Activated CD4-positive, alpha-beta T cell treated with anti-CD3 and anti-CD28 coated beads, Interleukin-2, amount 50 U/mL, for 4 hours (primary cell): ENCODE measurements around the gene LACTB.
"Not testable (repeated sequence)": the region's sequence is repeated elsewhere in the genome, so short reads cannot be mapped to it uniquely, and the experiment has no call there.

ENCODE experiments used
- DNase-seq, 2 experiments: peaks; one replicate each; pipeline ENCODE4 v3.0.0-alpha.2; 2020

The LACTB gene

GRCh38 chr15:63090887-63091286, 30.8 kb upstream of the LACTB start:
- no peak for DNase-seq

- no peak for DNase-seq
These were observed 29.8 kb upstream of the LACTB start for GRCh38 chr15:63091679-63092446.

GRCh38 chr15:63093486-63094205, 28.0 kb upstream of the LACTB start:
- peak; percentile 59 to 68 for DNase-seq

DNA sequence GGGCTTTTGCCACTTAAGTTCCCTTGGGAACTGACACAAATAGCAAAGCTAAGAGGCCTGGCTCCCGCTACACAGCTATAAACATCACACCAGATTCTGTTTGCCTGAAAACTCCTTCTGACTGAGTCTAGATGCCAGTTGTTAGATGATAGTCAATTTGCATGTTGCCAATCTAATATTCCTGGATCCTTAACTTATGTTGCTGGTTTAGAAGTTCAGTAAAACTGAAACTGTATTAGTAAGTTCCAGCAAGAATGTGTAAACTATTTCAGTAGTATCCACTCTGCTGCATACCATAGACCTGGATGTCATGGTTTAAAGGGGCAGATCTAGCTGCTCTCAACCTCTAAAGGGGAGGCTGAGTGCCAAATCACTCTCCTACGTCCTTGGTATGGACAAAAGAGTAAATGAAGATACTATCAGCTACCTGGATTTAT, 27.1 kb upstream of the LACTB start:
- DNase-seq: no peak

- DNase-seq: no peak
These were observed 25.5 kb upstream of the LACTB start for GRCh38 chr15:63096178-63096577.

DNA sequence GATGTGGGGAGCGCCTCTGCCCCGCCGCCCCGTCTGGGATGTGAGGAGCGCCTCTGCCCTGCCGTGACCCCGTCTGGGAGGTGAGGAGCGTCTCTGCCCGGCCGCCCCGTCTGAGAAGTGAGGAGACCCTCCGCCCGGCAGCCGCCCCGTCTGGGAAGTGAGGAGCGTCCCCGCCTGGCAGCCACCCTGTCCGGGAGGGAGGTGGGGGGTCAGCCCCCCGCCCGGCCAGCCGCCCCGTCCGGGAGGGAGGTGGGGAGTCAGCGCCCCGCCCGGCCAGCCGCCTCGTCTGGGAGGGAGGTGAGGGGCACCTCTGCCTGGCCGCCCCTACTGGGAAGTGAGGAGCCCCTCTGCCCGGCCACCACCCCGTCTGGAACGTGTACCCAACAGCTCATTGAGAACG, 22.8 kb upstream of the LACTB start:
- DNase-seq: not testable (repeated sequence)

DNA sequence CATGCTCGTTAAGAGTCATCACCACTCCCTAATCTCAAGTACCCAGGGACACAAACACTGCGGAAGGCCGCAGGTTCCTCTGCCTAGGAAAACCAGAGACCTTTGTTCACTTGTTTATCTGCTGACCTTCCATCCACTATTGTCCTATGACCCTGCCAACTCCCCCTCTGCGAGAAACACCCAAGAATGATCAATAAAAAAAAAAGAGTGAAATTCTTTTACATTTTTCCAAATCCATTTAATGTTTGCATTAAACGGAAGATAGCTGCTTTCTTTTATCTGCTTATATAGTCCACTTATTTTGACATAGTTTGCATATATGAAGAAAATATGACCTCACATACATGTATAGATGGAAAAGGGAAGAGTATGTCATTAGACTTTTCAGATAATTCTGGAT, 22.1 kb upstream of the LACTB start:
- not testable (repeated sequence) for DNase-seq

GRCh38 chr15:63103416-63103815, 18.2 kb upstream of the LACTB start:
- DNase-seq: no peak

GRCh38 chr15:63104727-63105126, 16.9 kb upstream of the LACTB start:
- DNase-seq: no peak

- DNase-seq: not testable (repeated sequence)
These were observed 16.3 kb upstream of the LACTB start for GRCh38 chr15:63105354-63105753.

GRCh38 chr15:63107895-63108546, 13.6 kb upstream of the LACTB start:
- DNase-seq: no peak

GRCh38 chr15:63109498-63109897, 12.2 kb upstream of the LACTB start:
- no peak for DNase-seq

DNA sequence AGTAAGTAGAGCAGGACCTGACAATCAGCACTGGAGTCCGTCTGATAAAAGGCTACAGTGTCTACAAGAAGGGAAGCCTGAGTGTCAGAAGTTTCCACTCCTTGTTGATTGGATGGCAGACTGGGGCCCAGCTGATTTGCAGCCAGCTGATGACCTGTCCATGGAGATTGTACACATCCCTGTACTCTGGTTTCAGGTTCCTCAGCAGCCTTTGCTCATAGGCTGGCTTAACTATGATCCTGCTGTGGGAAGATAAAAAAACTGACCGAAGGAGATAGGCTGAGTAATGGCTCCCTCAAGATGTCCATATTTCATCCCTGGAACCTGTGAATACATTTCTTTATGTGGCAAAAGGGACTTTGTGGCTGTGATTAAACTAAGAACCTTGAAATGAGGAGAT, 11.7 kb upstream of the LACTB start:
- DNase-seq: no peak

DNA sequence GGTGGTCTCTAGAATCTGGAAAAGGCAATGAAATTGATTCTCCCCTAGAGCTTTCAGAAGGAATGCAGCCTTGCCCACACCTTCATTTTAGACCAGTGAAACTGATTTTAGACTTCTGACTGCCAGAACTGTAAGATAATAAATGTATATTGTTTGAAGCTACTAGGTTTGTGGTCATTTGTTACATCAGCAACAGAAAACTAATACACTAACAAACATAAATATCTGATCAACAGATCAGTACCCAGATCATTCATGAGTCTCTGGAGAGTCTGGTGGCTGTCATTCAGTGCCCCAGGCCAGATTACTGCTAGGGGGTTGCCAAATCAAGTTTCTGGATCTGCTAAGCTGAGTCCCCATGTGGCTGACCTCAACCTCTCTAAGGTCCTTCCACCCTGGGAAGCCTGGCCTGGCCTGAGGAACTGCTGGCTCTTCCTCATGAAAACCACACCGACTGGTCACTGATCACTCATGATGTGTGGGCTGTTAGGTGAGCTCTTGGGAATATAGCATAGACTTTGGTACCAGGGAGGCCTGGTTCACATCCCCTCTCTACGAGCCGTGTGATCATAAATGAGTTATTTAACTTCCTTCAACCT, 11.1 kb upstream of the LACTB start:
- DNase-seq: no peak

DNA sequence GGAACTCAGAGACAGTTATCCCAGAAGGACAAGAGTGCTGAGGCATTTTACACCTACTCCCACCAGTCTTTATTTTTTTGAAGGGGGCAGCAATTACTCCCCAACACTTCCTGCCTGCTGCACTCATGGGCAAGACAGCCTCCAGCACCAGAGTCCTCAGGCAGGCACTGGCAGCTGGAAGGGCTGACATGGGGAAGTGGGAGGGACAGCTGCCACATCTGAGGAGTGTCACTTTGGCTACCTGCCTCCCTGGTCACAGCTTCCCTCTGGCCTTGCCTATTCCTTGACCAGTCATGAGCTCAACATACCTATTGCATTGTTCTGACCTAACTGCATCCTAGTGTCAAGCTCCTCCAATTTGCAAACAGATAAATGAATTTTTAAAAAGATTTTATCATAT, 10.2 kb upstream of the LACTB start:
- no peak for DNase-seq

DNA sequence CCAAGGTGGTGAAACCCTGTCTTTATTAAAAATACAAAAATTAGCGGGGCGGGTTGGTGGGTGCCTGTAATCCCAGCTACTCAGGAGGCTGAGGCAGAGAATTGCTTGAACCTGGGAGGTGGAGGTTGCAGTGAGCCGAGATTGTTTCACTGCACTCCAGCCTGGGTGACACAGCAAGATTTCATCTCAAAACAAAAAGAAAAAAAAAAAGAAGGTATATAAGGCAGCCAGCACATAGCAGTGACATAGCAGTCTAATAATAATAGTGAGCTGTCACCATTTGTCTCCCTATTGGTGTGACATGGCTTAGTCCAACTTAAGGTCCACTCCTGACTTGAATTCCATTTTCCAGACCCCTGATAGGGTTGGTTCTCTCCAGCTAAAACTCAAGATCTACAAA, 8.8 kb upstream of the LACTB start:
- no peak for DNase-seq

- DNase-seq: no peak
These were observed 7.2 kb upstream of the LACTB start for GRCh38 chr15:63114465-63114864.

GRCh38 chr15:63118854-63119253, 2.8 kb upstream of the LACTB start:
- DNase-seq: no peak

DNA sequence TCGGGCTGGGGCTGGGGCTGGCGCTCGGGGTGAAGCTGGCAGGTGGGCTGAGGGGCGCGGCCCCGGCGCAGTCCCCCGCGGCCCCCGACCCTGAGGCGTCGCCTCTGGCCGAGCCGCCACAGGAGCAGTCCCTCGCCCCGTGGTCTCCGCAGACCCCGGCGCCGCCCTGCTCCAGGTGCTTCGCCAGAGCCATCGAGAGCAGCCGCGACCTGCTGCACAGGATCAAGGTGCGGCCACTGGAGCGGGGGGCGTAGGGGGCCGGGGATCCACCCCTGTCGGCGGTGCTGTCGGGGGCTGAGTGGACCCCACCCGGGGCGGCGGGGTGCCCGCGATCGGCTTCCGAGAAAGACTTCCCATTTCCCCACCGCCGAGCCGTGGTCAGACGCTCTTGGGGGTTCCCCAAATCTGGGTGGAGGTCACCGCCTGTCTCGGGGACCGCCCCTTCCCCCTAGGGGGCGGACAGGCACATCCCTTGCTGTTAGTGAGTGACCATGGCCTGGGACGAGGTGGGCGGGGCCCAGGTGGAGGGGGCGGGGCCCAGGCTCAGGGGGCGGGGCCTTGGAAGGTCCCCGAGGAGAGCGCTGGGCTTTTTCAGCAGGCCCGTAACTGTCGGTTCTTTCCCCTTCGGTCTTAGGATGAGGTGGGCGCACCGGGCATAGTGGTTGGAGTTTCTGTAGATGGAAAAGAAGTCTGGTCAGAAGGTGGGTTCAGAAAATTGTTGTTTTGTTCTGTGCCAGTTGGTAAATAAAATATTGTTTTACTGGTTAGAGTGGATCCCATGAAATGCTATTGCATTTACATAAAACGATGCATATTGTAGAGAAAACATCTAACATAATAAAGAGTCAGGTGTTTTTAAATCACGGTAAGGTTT, 578 bp downstream of the LACTB start:
- DNase-seq: peak; percentile 66 to 67

DNA sequence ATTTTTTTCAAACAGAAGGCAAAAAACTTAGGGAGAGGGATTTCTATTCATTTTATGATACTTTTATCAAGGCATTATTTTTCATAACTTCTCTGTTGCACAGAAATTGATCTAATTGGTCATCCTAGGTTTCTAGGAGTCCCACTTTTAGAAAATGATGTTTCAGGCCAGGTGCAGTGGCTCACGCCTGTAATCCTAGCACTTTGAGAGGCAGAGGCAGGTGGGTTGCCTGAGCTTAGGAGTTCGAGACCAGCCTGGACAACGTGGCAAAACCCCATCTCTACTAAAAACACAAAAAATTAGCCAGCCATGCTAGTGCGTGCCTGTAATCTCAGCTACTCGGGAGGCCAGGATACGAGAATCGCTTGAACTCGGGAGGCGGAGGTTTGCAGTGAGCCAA, 2.8 kb downstream of the LACTB start:
- DNase-seq: no peak

DNA sequence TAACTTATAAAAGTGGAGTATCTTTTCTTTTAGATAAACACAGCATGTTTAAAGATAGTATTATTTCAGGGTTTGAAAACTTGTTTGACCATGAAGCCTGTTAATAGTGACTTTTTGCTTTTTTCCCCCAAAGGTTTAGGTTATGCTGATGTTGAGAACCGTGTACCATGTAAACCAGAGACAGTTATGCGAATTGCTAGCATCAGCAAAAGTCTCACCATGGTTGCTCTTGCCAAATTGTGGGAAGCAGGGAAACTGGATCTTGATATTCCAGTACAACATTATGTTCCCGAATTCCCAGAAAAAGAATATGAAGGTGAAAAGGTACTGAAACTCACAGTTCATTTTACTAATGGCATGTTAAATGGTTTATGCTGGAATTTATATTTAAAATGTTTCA, 5.1 kb downstream of the LACTB start:
- DNase-seq: no peak

DNA sequence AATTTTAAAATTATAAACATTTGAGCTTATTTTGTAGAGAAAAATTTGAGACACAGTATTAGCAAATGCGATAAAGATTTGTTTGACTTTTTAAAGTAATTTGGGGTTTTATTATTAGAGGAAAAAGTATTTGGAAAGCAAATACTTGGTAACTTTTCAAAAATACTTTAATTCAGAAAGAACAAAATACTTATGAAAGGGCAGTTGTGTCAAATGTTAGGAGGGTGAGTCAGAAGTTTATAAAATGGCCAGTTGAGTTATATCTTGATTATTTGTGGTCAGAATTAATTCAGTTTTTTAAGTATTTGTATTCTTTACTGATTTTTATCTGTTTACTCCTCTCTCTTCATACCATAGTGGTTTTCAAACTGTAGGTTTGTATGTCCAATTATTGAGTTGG, 12.1 kb downstream of the LACTB start:
- no peak for DNase-seq
